ENCODE results near the gene MAST2. TPM values are rescaled to one million over a fixed set of nuclear protein-coding genes. Genes with fewer than 3 reads are reported as not detected.

MAST2 gene
- total and polyA plus RNA-seq, 2 donors (not counting 3 experiments of a cell fraction or from before 2014, with no cell fraction given), result 25.0 to 41.2 TPM

DNA sequence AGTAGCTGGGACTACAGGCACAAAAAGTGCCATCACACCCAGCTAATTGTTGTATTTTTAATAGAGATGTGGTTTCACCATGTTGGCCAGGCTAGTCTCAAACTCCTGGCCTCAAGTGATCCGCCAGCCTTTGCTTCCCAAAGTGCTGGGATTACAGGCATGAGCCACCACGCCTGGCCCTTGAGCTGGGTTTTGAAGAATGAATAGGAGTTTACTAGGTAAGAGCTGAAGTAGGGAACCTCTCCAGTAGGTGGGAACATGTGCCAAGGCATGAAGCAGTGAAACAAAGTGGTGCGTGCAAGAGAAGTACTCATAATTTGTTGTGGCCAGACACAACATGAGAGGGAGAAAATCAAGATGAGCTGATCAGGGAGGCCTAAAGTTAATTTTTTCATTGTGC lies 55.8 kb downstream of the MAST2 start:
- dilution Hi-C loops (cut with MboI; ENCODE audit: extremely low pct_ligation_motif_present, low sequenced_read_pairs) (no loop called here), intact Hi-C loops (cut with micrococcal nuclease) (no loop called here)
- FAIRE-seq, result no peak
- no peak overlapping the region for H3K27ac ChIP-seq (ENCODE audit: insufficient read depth, low read depth, low read length)
- H3K9me3 ChIP-seq (replicated peaks; ENCODE audit: control insufficient read depth, insufficient read depth, low read length), result no peaks in the 10 kb centered on the region
- TF ChIP-seq MAX (IDR thresholded peaks at IDR 0.05; ENCODE audit: insufficient read depth, insufficient read length) (no peak), POLR2AphosphoS5 (IDR thresholded peaks at IDR 0.05; ENCODE audit: insufficient read depth, low read depth, low read length) (no peak), JUN (IDR thresholded peaks at IDR 0.05; ENCODE audit: borderline replicate concordance, insufficient read depth, insufficient read length, low read depth) (no peak), FOS (IDR thresholded peaks at IDR 0.05; ENCODE audit: borderline replicate concordance, insufficient read depth, low read length) (no peak), POLR2A (IDR thresholded peaks at IDR 0.05; ENCODE audit: low read depth, low read length) (no peak), EZH2 (IDR thresholded peaks at IDR 0.05; ENCODE audit: borderline replicate concordance, low read depth, low read length, severe bottlenecking) (no peak), MYC (IDR thresholded peaks at IDR 0.05; ENCODE audit: low read depth, low read length) (no peak), GATA2 (IDR thresholded peaks at IDR 0.05; ENCODE audit: insufficient read depth, insufficient read length, low read depth, low read length) (no peak)
- TF ChIP-seq, protein P1, sequence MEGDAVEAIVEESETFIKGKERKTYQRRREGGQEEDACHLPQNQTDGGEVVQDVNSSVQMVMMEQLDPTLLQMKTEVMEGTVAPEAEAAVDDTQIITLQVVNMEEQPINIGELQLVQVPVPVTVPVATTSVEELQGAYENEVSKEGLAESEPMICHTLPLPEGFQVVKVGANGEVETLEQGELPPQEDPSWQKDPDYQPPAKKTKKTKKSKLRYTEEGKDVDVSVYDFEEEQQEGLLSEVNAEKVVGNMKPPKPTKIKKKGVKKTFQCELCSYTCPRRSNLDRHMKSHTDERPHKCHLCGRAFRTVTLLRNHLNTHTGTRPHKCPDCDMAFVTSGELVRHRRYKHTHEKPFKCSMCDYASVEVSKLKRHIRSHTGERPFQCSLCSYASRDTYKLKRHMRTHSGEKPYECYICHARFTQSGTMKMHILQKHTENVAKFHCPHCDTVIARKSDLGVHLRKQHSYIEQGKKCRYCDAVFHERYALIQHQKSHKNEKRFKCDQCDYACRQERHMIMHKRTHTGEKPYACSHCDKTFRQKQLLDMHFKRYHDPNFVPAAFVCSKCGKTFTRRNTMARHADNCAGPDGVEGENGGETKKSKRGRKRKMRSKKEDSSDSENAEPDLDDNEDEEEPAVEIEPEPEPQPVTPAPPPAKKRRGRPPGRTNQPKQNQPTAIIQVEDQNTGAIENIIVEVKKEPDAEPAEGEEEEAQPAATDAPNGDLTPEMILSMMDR (IDR thresholded peaks at IDR 0.05; ENCODE audit: extremely low read depth in 1 of 2, insufficient read depth in 1 of 2, low read depth in 1 of 2, low read length in 2 of 2), result no peak
- no TSS peak for BruUV-seq (replicated peaks)
- no peak overlapping the region for H2AFZ ChIP-seq (ENCODE audit: low read depth, low read length)
- no peak overlapping the region for H3K4me2 ChIP-seq (ENCODE audit: insufficient read depth, low read length)
- no peaks in the 10 kb centered on the region for H3K9me1 ChIP-seq (replicated peaks; ENCODE audit: control insufficient read depth, extremely low read depth, insufficient read depth, low read length)
- peaks cover 35% of the 10 kb centered on the region for H3K79me2 ChIP-seq (ENCODE audit: control insufficient read depth, insufficient read depth, low read length)
- no peak for DNase-seq (ENCODE audit: low read depth, low spot score)
- H3K27me3 ChIP-seq (ENCODE audit: control insufficient read depth in 2 of 2, insufficient read depth in 2 of 2, low read length in 2 of 2), result no peaks in the 10 kb centered on the region
- no peaks in the 10 kb centered on the region for H3K36me3 ChIP-seq (ENCODE audit: control insufficient read depth in 2 of 2, extremely low read depth in 1 of 2, insufficient read depth in 2 of 2, low read length in 2 of 2)
- POLR2A ChIA-PET, result no interaction called here
- H3K4me3 ChIP-seq (replicated peaks in 1 of 3; ENCODE audit: insufficient read depth in 1 of 3, low read depth in 1 of 3, low read length in 3 of 3), result no peak overlapping the region
- no peaks in the 10 kb centered on the region for H4K20me1 ChIP-seq (replicated peaks; ENCODE audit: control insufficient read depth, extremely low read depth, insufficient read depth, low read length)
- H3K9ac ChIP-seq (replicated peaks; ENCODE audit: extremely low read depth, insufficient read depth, low read length), result no peak overlapping the region
- peaks cover 4% of the 10 kb centered on the region for H3K4me1 ChIP-seq (ENCODE audit: control insufficient read depth, extremely low read depth, insufficient read depth, low read length)
- CTCF ChIA-PET, result no interaction called here

Data from endothelial cell of umbilical vein (primary cell).